GM18499 (cell line): ENCODE data around the gene PTPRA.
"Not testable (repeated sequence)": the region's sequence is repeated elsewhere in the genome, so short reads cannot be mapped to it uniquely, and the experiment has no call there.

Source experiments
- ATAC-seq: cut with Tn5 transposase; IDR thresholded peaks from one replicate; pipeline ENCODE4 v1.9.1; 2021; ENCODE audit warnings: moderate number of reproducible peaks; ENCODE audit not compliant: insufficient read depth, unreplicated experiment

The PTPRA gene

GRCh38 chr20:2984028-2984501, 110.8 kb downstream of the PTPRA start:
- ATAC-seq = peak; percentile 48

GRCh38 chr20:2984956-2985661, 111.8 kb downstream of the PTPRA start:
- no peak for ATAC-seq

- ATAC-seq = no peak
Observed at GRCh38 chr20:2986466-2986865, 113.2 kb downstream of the PTPRA start.

- ATAC-seq = no peak
Observed at GRCh38 chr20:2987861-2988260, 114.6 kb downstream of the PTPRA start.

DNA sequence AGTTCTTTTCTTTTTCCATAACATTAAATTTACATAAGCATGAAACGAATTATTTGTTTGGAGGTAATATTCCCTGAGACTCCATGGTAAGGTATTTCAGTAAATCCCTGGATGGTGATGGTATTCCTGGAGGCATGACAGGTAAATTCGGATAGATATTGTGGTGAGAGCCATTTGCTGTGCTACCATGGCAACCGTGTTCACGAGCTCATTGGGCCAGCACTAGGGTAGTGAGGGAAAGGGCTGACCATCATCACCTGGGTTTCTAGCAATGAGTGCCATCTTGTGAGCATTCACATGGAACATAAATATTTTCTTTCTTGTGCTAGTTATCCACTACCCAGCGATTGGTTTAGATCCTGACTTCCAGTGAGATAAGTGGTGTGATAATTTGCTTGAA, 118.3 kb downstream of the PTPRA start:
- ATAC-seq = no peak

- ATAC-seq = no peak
Observed at GRCh38 chr20:2993250-2993649, 120.0 kb downstream of the PTPRA start.

DNA sequence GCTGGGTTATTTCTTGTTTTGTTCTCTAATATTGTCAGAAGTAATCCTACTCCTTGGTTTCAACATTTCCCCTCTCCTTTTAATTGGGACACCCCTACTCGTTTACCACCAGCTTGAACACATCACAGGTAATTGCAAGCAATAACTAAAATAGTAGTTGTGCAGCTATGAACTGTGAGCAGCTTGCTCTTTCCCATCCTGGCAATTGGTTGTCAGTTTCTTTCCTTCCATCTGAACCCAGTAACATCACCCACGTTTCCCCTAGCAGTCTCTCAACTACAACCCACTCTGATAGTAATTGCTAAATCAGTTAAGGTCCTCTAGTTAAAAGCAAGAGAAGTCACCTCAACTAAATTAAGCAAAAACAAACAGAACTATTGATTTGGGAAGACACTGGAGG, 122.5 kb downstream of the PTPRA start:
- ATAC-seq = no peak

- ATAC-seq = no peak
Observed at GRCh38 chr20:2998728-2999127, 125.4 kb downstream of the PTPRA start.

- ATAC-seq = no peak
Observed at GRCh38 chr20:3000852-3001523, 127.7 kb downstream of the PTPRA start.

DNA sequence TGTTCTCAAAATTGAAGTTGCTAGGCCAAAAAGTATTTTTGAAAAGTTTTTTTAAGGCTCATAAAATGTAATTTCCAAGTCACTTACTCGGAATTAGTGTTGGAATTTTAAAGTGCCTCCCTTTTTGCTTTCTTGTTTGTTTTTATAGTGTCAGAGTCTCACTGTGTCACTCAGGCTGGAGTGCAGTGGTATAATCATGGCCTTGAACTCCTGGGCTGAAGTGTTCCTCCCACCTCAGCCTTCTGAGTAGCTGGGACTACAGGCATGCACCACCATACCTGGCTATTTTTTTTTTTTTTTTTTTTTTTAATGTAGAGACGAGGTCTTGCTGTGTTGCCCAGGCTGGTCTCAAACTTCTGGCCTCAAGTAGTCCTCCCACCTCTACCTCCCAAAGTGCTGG, 130.1 kb downstream of the PTPRA start:
- no peak for ATAC-seq

- no peak for ATAC-seq
Observed at GRCh38 chr20:3010985-3011723, 137.9 kb downstream of the PTPRA start.

DNA sequence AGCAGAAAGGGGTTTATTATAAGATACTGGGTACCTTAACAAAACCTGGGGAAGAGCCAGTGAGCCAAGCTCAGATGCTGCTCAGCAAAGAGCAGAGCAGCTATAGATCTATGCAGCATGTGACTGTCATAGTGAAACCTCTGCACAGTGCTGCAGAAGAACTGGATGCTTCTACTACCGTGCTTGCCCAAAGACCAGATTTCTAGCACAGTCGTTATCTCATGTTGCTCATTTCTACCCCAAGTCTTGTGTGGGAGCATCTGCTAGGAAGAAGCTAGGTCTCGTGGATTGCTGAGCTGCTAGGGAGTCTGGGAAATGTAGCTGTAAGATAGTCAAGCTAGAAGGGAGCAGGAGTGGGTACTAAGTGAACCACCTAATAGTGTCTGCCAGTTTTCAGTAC, 138.5 kb downstream of the PTPRA start:
- ATAC-seq = no peak

- no peak for ATAC-seq
Observed at GRCh38 chr20:3013771-3014170, 140.5 kb downstream of the PTPRA start.

DNA sequence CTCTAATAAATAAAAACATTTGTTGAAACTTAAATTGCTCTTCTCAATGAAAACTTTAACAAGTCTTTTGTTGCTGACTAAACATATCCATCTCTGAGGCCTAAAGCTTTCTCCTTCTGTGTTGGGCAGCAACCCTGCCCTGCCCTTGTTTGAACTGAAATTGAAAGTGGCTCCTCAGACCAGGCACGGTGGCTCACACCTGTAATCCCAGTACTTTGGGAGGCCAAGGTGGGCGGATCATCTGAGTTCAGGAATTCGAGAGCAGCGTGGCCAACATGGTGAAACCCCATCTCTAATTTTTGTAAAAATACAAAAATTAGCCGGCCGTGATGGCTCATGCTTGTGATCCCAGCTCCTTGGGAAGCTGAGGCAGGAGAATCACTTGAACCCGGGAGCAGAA, 140.9 kb downstream of the PTPRA start:
- no peak for ATAC-seq

GRCh38 chr20:3014662-3015061, 141.4 kb downstream of the PTPRA start:
- no peak for ATAC-seq

- not testable (repeated sequence) for ATAC-seq
Observed at GRCh38 chr20:3015302-3015701, 142.0 kb downstream of the PTPRA start.

DNA sequence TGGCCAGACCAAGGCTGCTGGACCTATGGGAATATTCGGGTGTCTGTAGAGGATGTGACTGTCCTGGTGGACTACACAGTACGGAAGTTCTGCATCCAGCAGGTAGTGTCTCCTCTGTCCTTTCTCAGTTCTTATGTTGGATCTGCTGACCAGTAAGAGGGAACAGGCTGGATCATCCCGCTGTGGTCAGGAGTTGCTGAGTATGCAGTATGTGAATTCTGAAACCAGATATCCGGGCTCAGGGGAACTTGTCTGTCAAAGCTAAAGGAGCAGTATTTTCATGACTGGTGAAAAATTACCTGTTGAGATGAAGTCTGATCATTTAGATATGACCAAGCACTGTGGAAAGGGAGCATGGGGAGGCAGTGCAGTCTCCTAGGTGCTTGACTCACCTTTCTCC, 148.0 kb downstream of the PTPRA start:
- ATAC-seq = no peak

DNA sequence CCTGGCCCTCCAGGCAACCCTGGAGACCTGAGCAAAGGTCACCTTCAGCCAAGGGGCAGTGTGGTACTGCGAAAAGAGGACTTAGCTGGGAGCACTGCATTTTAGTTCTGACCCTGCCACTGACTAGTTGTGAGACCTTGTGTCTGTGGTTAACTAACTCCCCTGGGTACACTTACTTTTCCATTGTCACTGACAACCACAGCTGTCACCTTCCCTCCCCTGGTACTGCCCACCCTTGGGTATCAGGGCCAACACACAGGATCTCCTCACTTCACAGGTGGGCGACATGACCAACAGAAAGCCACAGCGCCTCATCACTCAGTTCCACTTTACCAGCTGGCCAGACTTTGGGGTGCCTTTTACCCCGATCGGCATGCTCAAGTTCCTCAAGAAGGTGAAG, 148.5 kb downstream of the PTPRA start:
- ATAC-seq = no peak

DNA sequence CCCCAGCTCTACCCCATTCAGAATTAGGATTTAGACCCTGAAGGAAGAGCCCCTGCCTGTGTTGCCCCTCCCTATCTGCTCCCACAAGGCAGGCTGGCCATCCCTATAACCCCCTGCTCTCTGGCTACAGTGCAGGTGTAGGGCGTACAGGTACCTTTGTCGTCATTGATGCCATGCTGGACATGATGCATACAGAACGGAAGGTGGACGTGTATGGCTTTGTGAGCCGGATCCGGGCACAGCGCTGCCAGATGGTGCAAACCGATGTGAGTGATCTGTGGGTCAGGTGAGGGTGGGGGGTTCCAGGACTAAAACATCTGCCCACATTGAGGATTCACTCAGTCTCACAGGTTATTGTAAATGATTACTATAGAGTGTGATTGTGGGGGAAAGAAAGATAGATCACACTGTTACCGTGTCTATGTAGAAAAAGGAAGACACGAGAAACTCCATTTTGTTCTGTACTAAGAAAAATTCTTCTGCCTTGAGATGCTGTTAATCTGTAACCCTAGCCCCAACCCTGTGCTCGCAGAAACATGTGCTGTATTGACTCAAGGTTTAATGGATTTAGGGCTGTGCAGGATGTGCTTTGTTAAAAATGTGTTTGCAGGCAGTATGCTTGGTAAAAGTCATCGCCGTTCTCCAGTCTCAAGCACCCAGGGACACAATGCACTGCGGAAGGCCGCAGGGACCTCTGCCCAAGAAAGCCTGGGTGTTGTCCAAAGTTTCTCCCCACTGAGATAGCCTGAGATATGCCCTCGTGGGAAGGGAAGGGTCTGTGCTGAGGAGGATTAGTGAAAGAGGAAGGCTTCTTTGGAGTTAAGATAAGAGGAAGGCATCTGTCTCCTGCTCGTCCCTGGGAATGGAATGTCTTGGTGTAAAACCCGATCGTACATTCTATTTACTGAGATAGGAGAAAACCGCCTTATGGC, 149.5 kb downstream of the PTPRA start:
- not testable (repeated sequence) for ATAC-seq

GRCh38 chr20:3027987-3028386, 154.7 kb downstream of the PTPRA start:
- no peak for ATAC-seq
